Keratinocyte (primary cell): ENCODE data around the gene BORCS8.

ENCODE experiments used
- CTCF ChIP-seq, 3 experiments: IDR thresholded peaks in 1 of 3; conservative IDR thresholded peaks in 1 of 3; optimal IDR thresholded peaks in 1 of 3; 2 replicates in 2 of 3; 3 replicates in 1 of 3; pipeline versions ENCODE3 to v1.5.1; 2011; ENCODE audit warnings: low read length in 3 of 3, mild to moderate bottlenecking in 3 of 3, moderate library complexity in 2 of 3, control low read depth in 1 of 3, inconsistent platforms in 1 of 3; ENCODE audit not compliant: insufficient read depth in 2 of 3; ENCODE audit errors: extremely low read depth in 1 of 3
- EZH2 ChIP-seq: IDR thresholded peaks from one replicate; pipeline ENCODE4 v1.6.1; 2012; ENCODE audit warnings: inconsistent platforms, mild to moderate bottlenecking, low read length, moderate library complexity

- TF ChIP-seq CTCF (optimal IDR thresholded peaks at IDR 0.05 in 1 of 3, IDR thresholded peaks at IDR 0.05 in 1 of 3, conservative IDR thresholded peaks at IDR 0.05 in 1 of 3; ENCODE audit: extremely low read depth in 1 of 3, insufficient read depth in 2 of 3, low read length in 3 of 3) (no peak), EZH2 (no peak)
Observed at GRCh38 chr19:19131989-19132388, 60.0 kb downstream of the BORCS8 start.
